DND-41 (cell line): ENCODE data around the gene PTPRC.
A peak's percentile ranks its signal among the peaks of the same experiment; 100 is the strongest.

Experiments
- ATAC-seq: fragments of 200-7000 bp; cut with Tn5 transposase; 3 replicates; pipeline ENCODE4 v1.9.1; 2021; ENCODE audit warnings: low read depth; ENCODE audit not compliant: insufficient read depth
- DNase-seq: peaks from one replicate; pipeline ENCODE4 v3.0.0-alpha.2; 2020
- H2AFZ ChIP-seq: 2 replicates; pipeline ENCODE4 v1.6.0; 2012; ENCODE audit warnings: low read depth, low read length
- H3K27ac ChIP-seq: 2 replicates; pipeline ENCODE4 v1.5.1; 2012; ENCODE audit warnings: low read length, inconsistent platforms
- H3K27me3 ChIP-seq: fragments of 200-600 bp; sonication (generic); 2 replicates; pipeline ENCODE4 v1.6.0; 2012; ENCODE audit warnings: low read length, mild to moderate bottlenecking, inconsistent platforms; ENCODE audit not compliant: insufficient read depth, poor library complexity
- H3K36me3 ChIP-seq: 2 replicates; pipeline ENCODE4 v1.5.1; 2012; ENCODE audit warnings: low read length, inconsistent platforms; ENCODE audit not compliant: insufficient read depth
- H3K4me1 ChIP-seq: 2 replicates; pipeline ENCODE4 v1.5.1; 2012; ENCODE audit warnings: mild to moderate bottlenecking, low read length; ENCODE audit not compliant: insufficient read depth
- H3K4me2 ChIP-seq: 2 replicates; pipeline ENCODE4 v1.6.0; 2012; ENCODE audit warnings: mild to moderate bottlenecking, moderate library complexity, low read length, inconsistent platforms; ENCODE audit not compliant: insufficient read depth
- H3K4me3 ChIP-seq, 2 experiments: fragments of 200-600 bp in 1 of 2; shearing (Covaris generic) in 1 of 2; 2 replicates each; pipeline ENCODE4 v1.5.1; 2012 to 2016; ENCODE audit warnings: inconsistent platforms in 2 of 2, low read length in 2 of 2, mild to moderate bottlenecking in 2 of 2, low read depth in 1 of 2, moderate library complexity in 1 of 2
- H3K79me2 ChIP-seq: 2 replicates; pipeline ENCODE4 v1.6.0; 2012; ENCODE audit warnings: low read length, inconsistent platforms; ENCODE audit not compliant: insufficient read depth
- H3K9ac ChIP-seq: 2 replicates; pipeline ENCODE4 v1.6.0; 2012; ENCODE audit warnings: low read depth, mild to moderate bottlenecking, inconsistent platforms, low read length, moderate library complexity
- H3K9me3 ChIP-seq: 2 replicates; pipeline ENCODE4 v1.5.1; 2012; ENCODE audit warnings: low read length, moderate library complexity, mild to moderate bottlenecking, inconsistent platforms; ENCODE audit not compliant: insufficient read depth, severe bottlenecking
- H4K20me1 ChIP-seq: 2 replicates; pipeline ENCODE4 v1.6.0; 2012; ENCODE audit warnings: low read length; ENCODE audit not compliant: insufficient read depth
- CTCF ChIP-seq: IDR thresholded peaks from 2 replicates; pipeline ENCODE4 v1.5.1; 2012; ENCODE audit warnings: borderline replicate concordance, low read length, moderate library complexity, mild to moderate bottlenecking; ENCODE audit not compliant: poor library complexity, severe bottlenecking; ENCODE audit errors: extremely low read depth
- EZH2 ChIP-seq: IDR thresholded peaks from 3 replicates; pipeline ENCODE4 v1.6.1; 2012; ENCODE audit warnings: borderline replicate concordance, low read depth, mild to moderate bottlenecking, moderate library complexity, low read length, inconsistent platforms; ENCODE audit not compliant: severe bottlenecking

PTPRC gene

GRCh38 chr1:198671136-198671535, 32.3 kb downstream of the PTPRC start:
- peaks cover 42% of the 10 kb centered on the region for H3K79me2 ChIP-seq
- H3K27ac ChIP-seq = no peak overlapping the region
- no peak overlapping the region for H3K4me2 ChIP-seq
- no peak overlapping the region for H3K9ac ChIP-seq
- H3K4me1 ChIP-seq = peaks cover 56% of the 10 kb centered on the region
- no peak for DNase-seq
- H3K27me3 ChIP-seq = no peaks in the 10 kb centered on the region
- no peaks in the 10 kb centered on the region for H3K36me3 ChIP-seq
- no peak overlapping the region for H3K4me3 ChIP-seq
- no peaks in the 10 kb centered on the region for H3K9me3 ChIP-seq
- no peak for ATAC-seq
- H4K20me1 ChIP-seq = no peaks in the 10 kb centered on the region
- H2AFZ ChIP-seq = no peak overlapping the region
- TF ChIP-seq CTCF (no peak), EZH2 (no peak)

GRCh38 chr1:198672124-198672523, 33.3 kb downstream of the PTPRC start:
- H3K4me3 ChIP-seq = no peak overlapping the region
- ATAC-seq (no peak), DNase-seq (no peak)
- no peaks in the 10 kb centered on the region for H3K9me3 ChIP-seq
- H3K27me3 ChIP-seq = no peaks in the 10 kb centered on the region
- H4K20me1 ChIP-seq = no peaks in the 10 kb centered on the region
- no peak overlapping the region for H3K9ac ChIP-seq
- TF ChIP-seq EZH2 (no peak), CTCF (no peak)
- no peak overlapping the region for H3K4me2 ChIP-seq
- H3K4me1 ChIP-seq = peaks cover 61% of the 10 kb centered on the region
- H2AFZ ChIP-seq = no peak overlapping the region
- H3K36me3 ChIP-seq = no peaks in the 10 kb centered on the region
- peak overlapping the region; percentile 8; the same call in 1 of the 2 replicates for H3K27ac ChIP-seq
- peaks cover 46% of the 10 kb centered on the region for H3K79me2 ChIP-seq

DNA sequence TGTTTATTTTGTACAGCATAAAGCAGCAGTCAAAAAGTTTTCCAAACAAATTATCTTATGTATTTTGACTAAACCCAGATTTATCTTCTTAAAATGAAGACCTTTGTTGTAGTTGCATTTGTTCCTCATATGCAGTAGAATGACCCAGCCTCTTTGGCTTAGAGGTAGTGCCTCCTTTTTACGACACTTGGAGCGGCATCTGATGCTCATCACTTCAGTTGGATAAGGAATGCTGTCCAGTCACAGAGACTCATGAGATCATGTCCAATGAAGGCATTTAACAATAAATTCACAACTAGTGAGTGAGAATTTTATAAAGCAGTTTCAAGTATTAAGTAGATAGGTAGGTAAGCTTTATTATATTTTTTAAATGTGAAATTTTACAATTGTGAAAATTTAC, 35.2 kb downstream of the PTPRC start:
- no peak overlapping the region for H3K4me2 ChIP-seq
- H3K4me1 ChIP-seq = peaks cover 58% of the 10 kb centered on the region
- no peak overlapping the region for H2AFZ ChIP-seq
- no peak for TF ChIP-seq CTCF
- no peak for TF ChIP-seq EZH2
- no peaks in the 10 kb centered on the region for H3K36me3 ChIP-seq
- H3K79me2 ChIP-seq = peaks cover 61% of the 10 kb centered on the region
- no peak overlapping the region for H3K4me3 ChIP-seq
- ATAC-seq (no peak), DNase-seq (no peak)
- no peaks in the 10 kb centered on the region for H3K27me3 ChIP-seq
- H3K27ac ChIP-seq = no peak overlapping the region
- H4K20me1 ChIP-seq = no peaks in the 10 kb centered on the region
- no peak overlapping the region for H3K9ac ChIP-seq
- no peaks in the 10 kb centered on the region for H3K9me3 ChIP-seq

DNA sequence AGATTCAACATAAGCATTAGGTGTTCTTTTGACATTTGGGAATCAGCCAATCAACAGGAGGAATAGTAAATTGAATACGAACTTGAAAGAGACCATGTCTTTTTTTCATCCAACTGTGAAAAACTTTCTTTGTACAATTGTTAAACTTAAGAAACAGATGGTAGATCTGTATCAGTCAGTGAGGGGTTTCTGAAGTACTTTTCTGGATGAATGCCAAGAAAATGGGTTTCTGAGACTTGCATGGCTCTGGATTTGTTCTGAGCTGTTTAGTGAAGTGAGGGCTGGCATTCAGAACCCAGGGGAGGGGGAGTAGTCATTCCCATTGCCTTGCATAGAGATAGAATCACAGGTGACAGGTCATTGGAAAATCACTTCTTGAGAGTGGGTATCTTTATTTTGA, 37.4 kb downstream of the PTPRC start:
- no peak for TF ChIP-seq EZH2
- TF ChIP-seq CTCF = no peak
- Histone ChIP-seq H3K36me3 (peaks cover 6% of the 10 kb centered on the region; the same call in 1 of the 2 replicates), H4K20me1 (no peaks in the 10 kb centered on the region), H3K27me3 (no peaks in the 10 kb centered on the region), H3K9ac (no peak overlapping the region), H3K4me2 (0 out of 2 replicates have a peak overlapping the region, but pooled peaks have one; percentile 5), H2AFZ (no peak overlapping the region), H3K9me3 (no peaks in the 10 kb centered on the region), H3K4me1 (peaks cover 73% of the 10 kb centered on the region), H3K27ac (peak overlapping the region; percentile 72), H3K79me2 (peaks cover 71% of the 10 kb centered on the region), H3K4me3 (no peak overlapping the region)
- peak; percentile 79 for ATAC-seq
- peak; percentile 51 for DNase-seq
